NCI-H1092 treated with DMSO at 0.1 percent for 48 hours (cell line): ENCODE measurements around the gene CAPN1.
"Not testable (repeated sequence)": the region's sequence is repeated elsewhere in the genome, so short reads cannot be mapped to it uniquely, and the experiment has no call there.

ENCODE experiments used
- DNase-seq: peaks from one replicate; lab custom pipeline; 2025; lab: John Stamatoyannopoulos, UW

The CAPN1 gene

DNA sequence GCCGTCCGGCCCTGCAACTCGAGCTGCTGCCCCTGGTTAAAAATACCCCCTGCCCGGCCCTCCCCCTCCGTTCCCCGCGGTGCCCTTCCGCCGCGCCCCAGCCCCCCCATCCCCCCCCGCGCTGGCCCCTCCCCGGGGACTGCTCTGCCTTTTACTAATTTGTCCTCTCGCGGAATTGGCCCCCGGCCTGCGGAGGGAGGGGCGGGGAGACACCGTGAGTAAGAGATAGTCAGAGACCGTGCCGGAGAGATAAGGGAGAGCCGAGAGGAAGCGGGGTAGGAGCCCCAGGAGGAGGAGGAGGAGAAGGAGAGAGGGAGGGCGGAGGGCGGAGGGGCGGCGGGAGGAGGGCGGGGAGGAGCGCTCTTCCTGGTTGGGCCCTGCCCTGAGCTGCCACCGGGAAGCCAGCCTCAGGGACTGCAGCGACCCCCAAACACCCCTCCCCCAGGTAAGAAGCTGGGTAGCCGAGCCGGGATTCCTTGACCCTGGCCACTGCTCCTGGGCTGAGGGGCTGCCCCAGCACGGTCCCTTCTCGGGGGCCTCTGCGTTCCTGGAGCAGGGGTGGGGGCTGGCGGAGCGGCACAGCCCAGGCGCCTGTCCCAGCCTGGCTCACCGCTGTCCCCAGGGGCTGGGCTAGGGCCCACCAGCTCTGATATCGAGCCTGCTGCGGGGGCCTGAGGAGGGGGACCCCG, at the start of gene CAPN1:
Gene CAPN1, plus strand, starts transcription at position 360 of the 689 bp plus-strand sequence. CDS start 774 bp downstream, outside the sequence.
- DNase-seq = peak; percentile 40

DNA sequence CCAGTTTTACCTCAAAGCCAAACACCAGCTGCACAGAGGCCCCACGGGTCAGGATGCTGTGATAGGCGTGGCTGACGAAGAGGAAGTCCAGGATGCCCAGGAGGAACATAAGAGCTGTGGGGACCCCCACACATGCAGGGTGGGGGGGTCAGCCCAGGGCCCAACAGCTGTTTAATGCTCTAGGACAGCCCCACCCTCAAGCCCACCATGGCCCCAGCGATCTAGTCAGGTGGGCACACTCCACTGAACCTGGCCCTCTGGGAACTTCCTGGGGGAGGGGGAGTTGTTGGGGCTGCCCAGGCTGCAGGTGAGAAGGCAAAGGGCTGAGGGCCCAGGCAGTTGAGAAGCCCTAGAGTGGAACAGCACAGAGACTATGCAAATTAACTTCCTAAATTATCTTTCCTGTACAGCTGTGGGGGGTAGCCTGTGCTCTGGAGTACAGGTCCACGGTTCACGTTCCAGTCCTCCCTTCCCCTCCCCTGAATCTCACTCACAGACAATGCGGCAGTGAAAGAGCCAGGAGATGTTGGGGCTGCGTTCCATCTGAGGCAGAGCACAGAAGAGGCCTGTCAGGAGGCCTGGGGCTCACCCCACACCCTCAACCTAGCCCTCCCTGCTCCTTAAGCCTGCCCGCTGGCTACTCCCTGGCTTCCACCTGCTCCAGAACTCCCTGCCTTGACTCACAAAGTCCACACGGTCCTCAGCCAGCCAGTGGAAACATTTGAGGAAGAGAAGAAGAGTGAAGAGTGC, 49.3 kb upstream of the CAPN1 start:
- no peak for DNase-seq

DNA sequence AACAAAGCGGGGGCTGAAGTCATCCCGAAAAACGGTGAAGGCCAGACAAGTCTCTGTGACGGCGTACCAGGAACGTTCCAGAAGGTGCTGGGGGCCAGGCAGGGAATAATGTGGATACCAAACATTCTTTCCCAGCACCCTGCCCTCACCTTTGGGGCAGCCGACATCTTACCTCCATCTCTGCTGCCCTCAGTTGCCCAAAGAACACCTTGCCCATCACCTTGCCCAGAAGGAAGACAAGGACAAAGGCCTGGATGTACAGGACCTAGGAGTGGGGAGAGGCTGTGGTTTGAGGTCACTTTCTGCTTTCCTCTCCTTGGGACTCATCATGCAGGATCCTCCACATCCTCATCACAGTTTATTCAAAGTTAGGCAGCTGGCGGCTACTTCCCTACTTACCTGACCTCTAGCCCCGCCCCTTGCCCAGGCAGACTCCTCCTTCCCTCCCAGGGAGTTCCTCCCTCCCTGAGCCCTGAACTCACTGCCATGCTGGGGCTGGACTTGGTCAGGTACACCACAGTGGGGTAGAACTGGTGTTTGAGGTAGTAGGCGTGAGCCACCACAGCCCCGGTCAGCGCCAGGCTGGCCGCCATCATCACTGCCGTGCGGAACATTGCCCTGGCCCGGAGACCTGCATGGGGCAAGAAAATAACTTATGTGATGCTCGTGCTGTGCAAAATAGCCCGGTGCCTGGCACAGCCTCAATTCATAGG, 48.6 kb upstream of the CAPN1 start:
- DNase-seq = no peak

DNA sequence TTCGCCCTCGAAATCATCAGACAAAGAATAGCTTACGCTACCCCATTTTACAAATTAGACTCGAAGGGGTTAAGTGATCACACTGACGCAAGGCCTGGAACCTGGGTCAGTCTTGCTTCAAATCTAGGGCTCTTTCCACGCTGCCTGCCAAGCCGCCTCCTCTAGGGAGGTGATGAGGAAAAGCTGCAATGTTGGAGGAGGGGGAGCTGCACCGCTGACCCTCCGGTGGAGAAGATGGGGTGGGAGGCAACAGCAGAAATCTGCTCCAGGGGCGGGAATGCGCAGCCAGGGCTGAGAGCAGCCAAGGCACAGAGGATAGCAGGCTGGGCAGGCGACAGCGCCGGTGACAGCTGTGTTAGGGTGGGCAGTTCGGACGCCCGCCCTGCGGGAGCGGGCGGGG, 48.0 kb upstream of the CAPN1 start:
- no peak for DNase-seq

DNA sequence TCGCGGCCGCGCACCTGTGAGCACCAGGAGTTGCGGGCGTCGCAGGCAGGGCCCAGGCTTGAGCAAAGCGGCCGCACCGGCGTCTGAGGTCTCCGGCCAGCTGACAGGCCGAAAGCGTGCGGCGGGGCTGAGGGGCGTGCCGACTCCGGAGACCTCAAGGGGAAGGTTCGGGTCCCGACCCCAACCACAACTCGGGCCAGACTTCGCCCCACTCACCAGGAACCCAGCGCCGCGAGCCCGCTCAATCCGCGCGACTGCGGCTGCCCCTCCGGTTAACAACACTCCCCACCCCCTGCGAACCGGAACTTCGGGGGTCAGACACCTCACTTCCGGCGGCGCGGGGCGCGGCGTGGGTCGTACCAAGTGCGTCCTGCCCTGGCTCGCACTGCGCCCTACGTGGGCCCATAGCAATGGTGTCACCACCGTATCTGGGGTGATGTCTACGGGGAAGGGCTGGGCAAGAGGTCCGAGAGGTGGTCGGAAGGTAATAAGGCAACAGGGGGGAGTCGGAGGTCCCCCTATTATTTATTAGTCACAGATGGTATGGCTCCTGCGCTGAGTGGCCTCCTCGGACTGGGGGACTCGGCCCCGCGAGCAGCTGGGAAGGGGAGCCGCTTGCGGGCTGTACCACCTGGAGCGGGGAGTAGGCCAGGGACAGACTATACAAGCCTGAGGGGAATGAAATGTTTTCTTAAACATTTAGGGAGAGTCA, 47.3 kb upstream of the CAPN1 start, which contains the start of gene SYVN1:
Gene SYVN1, minus strand, starts transcription at position 280 of the 712 bp plus-strand sequence. CDS start 918 bp downstream, outside the sequence.
- peak; percentile 99 for DNase-seq

DNA sequence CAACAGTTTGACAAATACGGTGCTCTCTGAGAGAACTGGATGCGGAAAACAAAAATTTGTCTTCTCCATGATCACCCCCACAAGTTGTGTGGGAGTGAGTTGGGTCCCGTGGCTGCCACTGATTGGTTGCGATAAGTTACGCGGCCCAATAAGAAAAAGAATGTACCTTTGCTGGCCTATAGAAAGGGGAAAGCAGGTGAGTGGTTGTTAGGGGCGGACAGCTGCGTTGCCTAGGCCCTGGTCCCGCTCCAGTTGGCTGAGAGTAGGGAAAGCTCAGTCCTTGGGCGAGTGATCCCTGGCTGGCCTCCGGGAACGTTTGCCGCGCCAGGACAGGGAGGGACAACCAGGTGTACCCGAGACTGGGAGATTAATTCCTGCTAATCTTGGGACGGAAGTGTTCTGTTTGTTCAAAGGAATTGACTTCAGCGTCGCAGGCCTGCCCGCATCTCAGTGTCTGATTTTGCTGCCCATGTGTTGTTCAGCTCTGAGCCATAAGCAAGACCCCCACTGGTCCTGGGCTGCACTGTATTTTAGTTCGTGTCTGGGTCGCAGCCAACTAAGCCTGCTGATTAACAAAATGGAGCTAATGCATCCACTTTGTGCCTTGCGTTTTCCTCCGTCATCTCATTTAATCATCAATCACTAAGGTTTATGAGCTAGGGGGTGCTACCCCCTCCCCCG, 46.6 kb upstream of the CAPN1 start:
- peak; percentile 100 for DNase-seq

DNA sequence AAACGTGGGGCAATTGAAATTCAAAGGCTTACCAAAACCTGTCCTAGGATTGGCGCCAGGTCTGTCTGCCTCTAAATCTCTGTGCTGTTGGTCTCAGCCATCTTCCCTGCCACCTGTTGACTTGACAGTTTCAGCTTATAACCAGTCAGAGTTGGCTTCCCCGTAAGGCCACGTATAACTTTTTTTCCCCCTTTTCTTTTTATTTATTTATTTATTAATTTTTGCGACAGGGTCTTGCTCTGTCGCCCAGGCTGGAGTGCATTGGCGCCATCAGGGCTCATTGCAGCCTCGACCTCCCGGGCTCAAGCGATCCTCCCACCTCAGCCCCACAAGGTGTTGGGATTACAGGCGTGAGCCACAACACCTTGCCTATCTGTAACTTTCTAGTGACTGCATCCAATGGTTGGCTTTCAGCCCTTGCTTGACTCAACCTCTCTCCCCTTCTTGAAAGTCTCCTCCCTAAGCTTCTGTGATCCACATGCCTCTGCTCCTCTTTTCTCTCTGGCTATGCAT, 46.0 kb upstream of the CAPN1 start:
- DNase-seq = no peak

DNA sequence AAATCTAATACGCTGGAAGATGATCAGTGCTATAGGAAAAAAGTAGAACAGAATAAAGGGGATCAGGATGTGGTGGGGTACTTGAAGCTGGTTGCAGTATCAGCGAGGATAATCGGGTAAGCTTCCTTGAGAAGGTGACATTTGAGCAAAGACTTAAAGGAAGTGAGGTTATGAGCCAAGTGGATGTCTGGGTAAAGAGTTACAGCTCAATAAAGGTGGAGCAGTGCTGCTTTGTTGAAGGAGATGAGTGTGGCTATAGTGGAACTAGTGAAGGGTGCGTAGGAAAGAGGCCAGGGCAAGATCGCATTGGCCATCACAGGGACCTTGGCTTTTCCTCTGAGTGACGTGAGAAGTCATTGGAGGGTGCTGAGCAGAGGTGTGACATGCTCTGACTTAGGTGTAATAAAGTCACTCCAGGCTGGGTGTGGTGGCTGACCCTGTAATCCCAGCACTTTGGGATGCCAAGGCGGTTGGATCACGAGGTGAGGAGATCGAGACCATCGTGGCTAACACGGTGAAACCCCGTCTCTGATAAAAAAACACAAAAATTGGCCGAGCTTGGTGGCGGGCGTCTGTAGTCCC, 45.1 kb upstream of the CAPN1 start:
- DNase-seq = no peak

DNA sequence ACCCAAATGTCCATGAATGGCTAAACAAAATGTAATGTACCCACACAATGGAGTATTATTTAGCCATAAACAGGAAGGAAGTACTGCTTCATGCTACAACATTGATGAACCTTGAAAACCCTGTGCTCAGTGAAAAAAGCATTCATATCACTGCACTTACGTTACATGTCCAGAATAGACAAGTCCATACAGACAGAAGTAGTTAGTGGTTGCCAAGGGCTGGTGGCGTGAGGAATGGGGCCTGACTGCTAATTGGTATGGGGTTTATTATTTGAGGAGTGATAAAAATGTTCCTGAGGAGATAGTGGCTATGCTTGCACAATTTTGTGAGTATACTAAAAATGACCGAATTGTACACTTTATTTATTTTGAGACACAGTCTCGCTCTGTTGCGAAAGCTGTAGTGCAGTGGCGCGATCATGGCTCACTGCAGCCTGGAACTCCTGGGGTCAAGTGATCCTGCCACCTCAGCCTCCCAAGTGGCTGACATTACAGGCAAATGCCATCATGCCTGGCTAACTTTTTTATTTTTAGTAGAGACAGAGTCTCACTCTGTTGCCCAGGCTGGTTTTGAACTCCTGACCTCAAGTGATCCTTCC, 39.7 kb upstream of the CAPN1 start:
- no peak for DNase-seq

DNA sequence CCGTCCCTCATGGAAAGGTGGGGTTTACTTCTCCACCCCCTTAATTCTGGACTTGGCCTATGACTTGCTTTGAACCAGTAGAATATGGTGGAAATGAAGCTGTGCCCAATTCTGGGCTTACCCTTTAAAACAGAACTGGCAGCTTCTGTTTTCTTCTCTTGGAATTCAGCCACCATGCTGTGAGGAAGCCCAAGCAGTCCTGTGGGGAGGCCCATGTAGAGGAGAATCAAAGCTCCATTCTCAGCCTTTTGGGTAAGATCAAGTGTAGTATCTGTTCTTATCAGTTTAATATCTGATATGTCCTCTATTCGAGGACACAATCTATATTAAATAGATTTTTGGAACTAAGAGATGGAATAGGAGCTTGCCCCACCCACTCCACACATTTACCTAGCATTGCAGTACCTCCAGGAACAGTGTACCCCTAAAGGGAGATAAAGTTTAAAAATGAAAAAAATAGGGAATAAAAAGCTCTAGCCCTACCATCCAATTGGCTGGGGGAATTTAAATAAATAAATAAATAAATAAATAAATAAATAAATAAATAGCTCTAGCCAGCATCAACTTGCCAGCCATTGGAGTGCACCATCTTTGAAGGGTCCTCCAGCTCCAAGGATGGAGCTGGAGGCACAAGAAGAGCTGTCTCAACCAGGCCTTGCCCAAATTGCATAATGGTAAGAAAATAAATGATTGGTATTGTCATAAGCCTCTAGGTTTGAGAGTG, 34.2 kb upstream of the CAPN1 start:
- no peak for DNase-seq

DNA sequence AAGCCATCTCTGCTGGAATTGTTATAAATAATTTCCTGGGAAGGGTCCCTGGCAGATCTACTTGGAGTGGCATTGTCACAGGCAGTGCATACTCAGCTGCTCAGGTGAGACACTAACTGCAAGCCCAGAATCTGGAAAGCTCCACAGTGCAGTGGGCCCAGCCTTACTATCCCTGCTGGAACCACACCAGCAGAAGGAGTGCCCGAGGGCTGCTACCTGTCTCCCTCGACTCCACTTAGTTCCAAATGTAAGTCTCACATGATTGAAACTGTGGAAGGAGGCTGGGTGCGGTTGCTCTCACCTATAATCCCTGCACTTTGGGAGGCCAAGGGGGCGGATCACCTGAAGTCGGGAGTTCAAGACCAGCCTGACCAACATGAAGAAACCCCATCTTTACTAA, 33.1 kb upstream of the CAPN1 start:
- no peak for DNase-seq

DNA sequence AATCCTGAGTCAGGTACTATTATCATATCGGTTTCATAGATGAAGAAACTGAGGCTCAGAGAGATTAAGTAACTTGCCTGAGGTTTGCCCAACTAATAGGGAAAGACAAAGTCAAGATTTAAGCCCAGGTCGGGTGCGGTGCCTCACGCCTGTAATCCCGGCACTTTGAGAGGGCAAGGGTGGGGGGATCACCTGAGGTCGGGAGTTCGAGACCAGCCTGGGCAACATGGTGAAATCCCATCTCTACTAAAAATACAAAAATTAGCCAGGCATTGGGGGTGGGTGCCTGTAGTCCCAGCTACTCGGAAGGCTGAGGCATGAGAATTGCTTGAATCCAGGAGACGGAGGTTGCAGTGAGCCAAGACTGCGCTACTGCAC, 31.6 kb upstream of the CAPN1 start:
- not testable (repeated sequence) for DNase-seq

DNA sequence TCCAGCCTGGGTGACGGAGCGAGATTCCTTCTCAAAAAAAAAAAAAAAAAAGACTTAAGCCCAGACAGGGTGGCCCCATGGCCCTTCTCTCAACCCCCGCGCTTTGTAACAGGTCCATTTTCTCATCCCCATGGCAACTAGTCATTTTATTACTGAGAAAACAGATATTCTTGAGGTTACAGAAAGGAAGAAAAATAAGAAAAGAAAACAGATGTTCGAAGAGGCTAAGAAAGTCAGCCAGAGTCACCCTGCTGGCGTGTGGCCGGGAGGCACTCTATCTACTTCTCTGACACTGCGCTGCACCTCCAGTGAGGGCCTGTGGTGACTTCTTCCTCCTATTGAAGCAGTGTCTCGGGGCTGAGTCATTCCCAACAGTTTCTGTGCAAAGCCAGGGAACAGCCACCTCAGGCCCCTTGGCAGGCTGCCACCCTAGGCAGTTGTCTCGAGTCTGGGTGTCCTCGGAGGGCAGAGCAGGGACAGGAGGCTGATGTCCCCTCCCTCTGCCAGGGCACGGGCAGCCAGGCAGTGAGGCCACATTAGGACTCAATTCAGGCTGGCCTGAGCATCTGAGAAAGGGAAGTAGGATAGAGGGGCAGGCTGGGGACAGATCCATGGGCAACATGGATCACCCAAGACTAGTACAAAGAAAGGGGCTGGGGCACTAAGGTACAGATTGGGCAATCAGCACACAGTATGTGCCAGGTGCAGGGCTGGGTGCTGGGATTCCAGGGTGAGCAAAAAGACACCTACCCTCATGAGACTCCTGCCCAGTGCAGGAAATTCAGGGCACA, 31.0 kb upstream of the CAPN1 start:
- peak; percentile 4 for DNase-seq

DNA sequence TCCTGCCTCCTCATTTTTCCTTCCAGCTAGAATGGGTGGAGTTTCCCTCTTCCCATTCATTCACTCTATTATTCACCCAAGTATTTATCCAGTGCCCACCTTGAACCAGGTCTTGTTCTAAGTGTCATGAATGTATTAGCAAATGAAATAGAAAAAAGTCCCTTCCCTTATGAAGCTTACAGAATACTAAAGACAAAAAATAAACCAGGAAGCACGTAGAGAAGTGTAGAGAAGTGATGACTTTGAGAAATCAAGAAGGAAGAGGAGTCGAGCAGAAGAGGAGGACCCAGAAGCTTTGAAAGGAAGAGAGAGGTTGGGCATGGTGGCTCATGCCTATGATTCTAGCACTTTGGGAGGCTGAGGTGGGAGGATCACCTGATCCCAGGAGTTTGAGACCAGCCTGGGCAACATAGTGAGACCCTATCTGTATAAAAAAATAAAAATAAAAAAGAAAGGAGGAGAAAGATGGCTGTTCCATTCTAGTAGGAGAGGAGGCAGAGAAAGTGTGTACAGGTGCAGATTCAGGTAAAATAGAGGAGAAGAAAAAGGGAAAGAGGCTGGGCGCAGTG, 30.3 kb upstream of the CAPN1 start:
- no peak for DNase-seq

DNA sequence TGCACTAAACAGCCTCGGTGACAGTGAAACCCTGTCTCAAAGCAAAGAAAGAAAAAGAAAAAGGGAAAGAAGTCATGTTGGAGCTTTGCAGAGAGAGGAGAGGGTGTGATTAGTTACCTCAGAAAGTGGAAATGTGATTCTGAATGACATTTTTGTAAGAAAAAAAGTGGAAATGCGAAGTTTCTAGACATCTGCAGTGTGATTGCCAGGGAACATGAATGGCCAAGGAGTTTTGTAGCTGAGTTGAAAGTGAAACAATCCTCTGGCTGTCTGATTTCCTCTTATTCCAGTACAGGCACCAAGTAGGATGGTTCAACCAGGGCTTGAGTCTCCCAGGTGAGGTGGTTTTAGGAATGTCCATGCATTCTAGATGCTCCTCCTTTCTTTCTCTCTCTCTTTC, 29.6 kb upstream of the CAPN1 start:
- no peak for DNase-seq

DNA sequence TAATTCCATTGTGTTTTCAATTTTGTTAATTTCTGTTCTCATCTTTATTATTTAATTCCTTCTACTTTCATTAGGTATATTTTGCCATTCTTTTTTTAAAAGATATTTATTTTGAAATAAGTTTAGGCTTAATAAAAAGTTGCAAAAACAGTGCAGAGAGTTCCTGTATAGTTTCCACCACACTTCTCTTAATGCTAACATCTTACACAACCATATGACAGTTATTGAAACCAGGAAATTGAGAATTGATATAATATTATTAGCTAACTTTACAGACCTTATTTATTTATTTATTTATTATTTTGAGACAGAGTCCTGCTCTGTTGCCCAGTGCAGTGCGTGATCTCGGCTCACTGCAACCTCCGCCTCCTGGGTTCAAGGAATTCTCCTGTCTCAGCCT, 25.5 kb upstream of the CAPN1 start:
- DNase-seq = no peak

DNA sequence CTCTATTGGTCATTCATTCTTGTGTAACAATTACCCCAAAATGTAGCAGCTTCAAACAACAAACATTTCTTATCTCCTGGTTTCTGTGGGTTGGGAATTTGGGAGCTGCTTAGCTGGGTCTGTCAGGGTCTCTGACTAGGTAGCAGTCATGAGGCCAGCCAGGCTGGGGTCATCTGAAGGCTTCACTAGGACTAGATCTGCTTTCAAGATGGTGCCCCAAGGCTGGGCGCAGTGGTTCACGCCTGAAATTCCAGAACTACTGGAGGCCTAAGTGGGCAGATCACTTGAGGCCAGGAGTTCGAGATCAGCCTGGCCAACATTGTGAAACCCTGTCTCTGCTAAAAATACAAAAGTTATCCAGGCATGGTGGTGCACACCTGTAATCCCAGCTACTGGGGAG, 24.8 kb upstream of the CAPN1 start:
- DNase-seq = no peak

DNA sequence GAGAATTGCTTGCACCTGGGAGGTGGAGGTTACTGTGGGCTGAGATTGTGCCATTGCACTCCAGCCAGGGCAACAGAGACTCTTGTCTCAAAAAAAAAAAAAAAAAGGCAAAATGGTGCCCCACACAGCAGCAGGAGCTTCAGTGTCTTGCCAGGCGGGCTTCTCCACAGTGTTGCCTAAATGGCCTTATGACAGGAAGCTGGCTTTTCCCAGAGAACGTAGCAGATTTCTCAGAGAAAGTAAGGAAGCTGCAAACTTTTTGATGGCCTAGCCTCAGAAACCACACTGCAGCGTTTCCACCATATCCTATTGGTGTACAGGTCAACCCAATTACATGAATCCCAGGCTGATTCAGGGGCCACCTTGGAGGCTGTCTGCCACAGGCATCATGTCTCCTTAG, 24.4 kb upstream of the CAPN1 start:
- DNase-seq = no peak

DNA sequence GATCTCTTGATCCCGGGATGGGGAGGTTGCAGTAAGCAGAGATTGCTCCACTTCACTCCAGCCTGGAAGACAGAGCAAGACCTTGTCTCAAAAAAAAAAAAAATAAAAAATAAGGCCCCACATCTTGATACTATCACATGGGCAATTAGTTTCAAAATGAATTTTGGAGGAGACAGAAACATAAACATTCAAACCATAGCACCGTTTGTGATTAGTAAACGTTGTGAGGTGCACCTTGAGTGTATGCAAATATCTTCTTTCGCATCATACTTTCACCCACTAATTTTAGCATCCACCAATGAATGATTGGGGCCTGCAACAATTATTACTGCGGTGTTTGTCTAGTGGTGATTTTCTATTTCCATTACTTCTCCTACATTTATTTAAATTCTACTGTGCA, 22.7 kb upstream of the CAPN1 start:
- DNase-seq = no peak
